Measurements from ENCODE around the gene SLC25A43. TPM values are rescaled to one million over a fixed set of nuclear protein-coding genes. Genes with fewer than 3 reads are reported as not detected.
"Not testable (repeated sequence)": the region's sequence is repeated elsewhere in the genome, so short reads cannot be mapped to it uniquely, and the experiment has no call there.

SLC25A43 gene
- 1.9 TPM for total RNA-seq
- long read RNA-seq, partial matches to known transcripts = 4 of 4 reads
- long read RNA-seq, other reads (novel, unspliced or antisense) = 0 of 4 reads

DNA sequence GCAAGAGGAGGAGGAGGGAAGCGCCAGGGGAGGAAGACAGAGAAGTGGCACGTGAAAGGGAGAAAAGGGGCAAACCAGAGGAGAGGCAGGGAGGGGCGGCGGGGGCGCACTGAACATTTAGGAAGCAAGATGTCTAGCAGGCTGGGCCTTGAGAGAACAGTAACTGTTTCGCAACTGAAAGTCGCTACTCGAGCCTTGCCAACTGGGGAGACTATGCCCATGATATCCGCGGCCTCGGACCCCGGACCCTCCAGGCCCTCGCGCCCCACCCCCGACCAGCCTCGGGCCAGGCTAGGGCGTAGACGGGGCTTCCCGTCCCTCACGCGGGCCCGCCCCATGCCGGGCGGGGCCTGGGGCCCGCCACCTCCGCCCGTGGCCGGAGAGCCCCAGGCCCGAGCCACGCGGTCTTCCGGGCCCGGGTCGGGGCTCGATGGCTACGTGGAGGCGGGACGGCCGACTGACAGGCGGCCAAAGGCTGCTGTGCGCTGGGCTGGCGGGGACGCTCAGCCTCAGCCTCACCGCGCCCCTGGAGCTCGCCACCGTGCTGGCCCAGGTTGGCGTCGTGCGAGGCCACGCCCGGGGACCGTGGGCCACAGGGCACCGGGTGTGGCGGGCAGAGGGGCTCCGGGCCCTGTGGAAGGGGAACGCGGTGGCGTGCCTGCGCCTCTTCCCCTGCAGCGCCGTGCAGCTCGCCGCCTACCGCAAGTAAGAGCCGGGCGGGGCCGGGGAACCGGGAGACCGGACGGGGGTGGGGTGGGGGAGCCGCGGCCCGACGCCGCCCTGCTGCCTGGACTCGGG, at the start of gene SLC25A43:
SLC25A43 (plus strand) TSS at position 363 of the 798 bp plus-strand sequence; CDS start at position 431, 68 bp downstream.
- ATAC-seq (peak; percentile 98), DNase-seq (peak; percentile 62)
- intact Hi-C loops (cut with micrococcal nuclease) = no loop called here

- intact Hi-C loops (cut with micrococcal nuclease) = no loop called here
- DNase-seq = no peak
- no peak for ATAC-seq
Observed at GRCh38 chrX:119359618-119360382, 39.3 kb upstream of the SLC25A43 start.

- DNase-seq; intact Hi-C loops (cut with micrococcal nuclease); ATAC-seq: not testable (repeated sequence)
Observed at GRCh38 chrX:119361451-119361850, 37.7 kb upstream of the SLC25A43 start.

GRCh38 chrX:119362074-119362473, 37.1 kb upstream of the SLC25A43 start:
- ATAC-seq; DNase-seq; intact Hi-C loops (cut with micrococcal nuclease): not testable (repeated sequence)

DNA sequence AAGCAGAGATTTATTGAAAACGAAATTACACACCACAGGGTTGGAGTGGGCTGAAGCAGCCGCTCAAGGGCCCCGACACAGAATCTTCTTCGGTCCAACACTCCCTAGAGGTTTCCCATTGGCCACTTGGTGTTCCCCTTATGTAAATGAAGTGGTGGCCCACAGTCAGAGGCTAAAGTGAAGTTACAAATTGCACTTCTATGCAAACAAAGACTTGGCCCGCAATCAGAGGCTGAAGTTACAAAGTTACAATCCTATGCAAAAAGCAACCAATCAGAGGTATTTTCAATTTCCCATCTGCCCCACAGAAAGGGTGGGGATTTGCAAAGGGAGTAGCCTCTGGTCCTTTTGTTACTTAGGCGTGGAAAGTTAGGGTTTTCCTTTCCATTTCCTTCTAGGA, 35.7 kb upstream of the SLC25A43 start:
- no peak for ATAC-seq
- intact Hi-C loops (cut with micrococcal nuclease) = no loop called here
- no peak for DNase-seq

DNA sequence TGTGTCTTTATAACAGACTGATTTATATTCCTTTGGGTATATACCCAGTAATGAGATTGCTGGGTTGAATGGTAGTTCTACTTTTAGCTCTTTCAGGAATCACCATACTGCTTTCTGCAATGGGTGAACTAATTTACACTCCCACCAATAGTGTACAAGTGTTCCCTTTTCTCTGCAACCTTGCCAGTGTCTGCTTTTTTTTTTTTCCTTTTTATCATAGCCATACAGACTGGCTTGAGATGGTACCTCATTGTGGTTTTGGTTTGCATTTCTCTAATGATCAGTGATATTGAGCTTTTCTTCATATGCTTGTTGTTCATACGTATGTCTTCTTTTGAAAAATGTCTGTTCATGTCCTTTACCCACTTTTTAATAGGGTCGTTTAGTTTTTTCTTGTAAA, 27.3 kb upstream of the SLC25A43 start:
- DNase-seq; intact Hi-C loops (cut with micrococcal nuclease); ATAC-seq: not testable (repeated sequence)

DNA sequence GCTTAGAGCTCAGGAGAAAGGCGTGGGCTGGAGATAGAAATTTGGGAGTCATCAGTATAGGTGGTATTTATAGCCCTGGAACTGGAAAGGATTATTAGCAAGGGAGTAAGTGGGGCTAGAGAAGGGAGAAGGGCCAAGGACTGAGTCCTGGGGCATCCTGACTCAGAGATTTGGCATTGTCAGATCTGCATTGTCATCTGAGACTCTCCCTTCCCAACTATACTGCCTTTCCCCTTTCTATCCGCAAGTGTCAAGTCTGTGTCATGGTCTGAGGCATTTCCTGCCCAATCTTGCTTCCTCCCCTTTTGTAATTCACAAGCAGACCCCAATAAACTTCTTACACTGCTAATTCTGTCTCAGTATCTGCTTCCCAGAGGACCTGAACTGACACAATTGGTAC, 24.4 kb upstream of the SLC25A43 start:
- no peak for ATAC-seq
- DNase-seq = no peak
- intact Hi-C loops (cut with micrococcal nuclease) = no loop called here

GRCh38 chrX:119375561-119375960, 23.6 kb upstream of the SLC25A43 start:
- no peak for ATAC-seq
- no peak for DNase-seq
- intact Hi-C loops (cut with micrococcal nuclease) = no loop called here

GRCh38 chrX:119376312-119376711, 22.8 kb upstream of the SLC25A43 start:
- no peak for ATAC-seq
- DNase-seq = no peak
- intact Hi-C loops (cut with micrococcal nuclease) = no loop called here

- DNase-seq (no peak), ATAC-seq (no peak)
- intact Hi-C loops (cut with micrococcal nuclease) = no loop called here
Observed at GRCh38 chrX:119381349-119381944, 17.7 kb upstream of the SLC25A43 start.

GRCh38 chrX:119382606-119383005, 16.5 kb upstream of the SLC25A43 start:
- DNase-seq = no peak
- no peak for ATAC-seq
- intact Hi-C loops (cut with micrococcal nuclease) = no loop called here

GRCh38 chrX:119386685-119387084, 12.5 kb upstream of the SLC25A43 start:
- DNase-seq; intact Hi-C loops (cut with micrococcal nuclease); ATAC-seq: not testable (repeated sequence)

DNA sequence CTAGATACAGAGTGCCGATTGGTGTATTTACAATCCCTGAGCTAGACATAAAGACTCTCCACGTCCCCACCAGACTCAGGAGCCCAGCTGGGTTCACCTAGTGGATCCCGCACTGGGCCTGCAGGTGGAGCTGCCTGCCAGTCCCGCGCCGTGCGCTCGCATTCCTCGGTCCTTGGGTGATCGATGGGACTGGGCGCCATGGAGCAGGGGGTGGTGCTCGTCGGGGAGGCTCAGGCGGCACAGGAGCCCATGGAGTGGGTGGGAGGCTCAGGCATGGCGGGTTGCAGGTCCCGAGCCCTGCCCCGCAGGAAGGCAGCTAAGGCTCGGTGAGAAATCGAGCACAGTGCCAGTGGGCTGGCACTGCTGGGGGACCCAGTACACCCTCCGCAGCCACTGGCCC, 11.7 kb upstream of the SLC25A43 start:
- ATAC-seq; intact Hi-C loops (cut with micrococcal nuclease); DNase-seq: not testable (repeated sequence)

- DNase-seq = no peak
- no peak for ATAC-seq
- intact Hi-C loops (cut with micrococcal nuclease) = no loop called here
Observed at GRCh38 chrX:119389214-119389613, 9.9 kb upstream of the SLC25A43 start.

DNA sequence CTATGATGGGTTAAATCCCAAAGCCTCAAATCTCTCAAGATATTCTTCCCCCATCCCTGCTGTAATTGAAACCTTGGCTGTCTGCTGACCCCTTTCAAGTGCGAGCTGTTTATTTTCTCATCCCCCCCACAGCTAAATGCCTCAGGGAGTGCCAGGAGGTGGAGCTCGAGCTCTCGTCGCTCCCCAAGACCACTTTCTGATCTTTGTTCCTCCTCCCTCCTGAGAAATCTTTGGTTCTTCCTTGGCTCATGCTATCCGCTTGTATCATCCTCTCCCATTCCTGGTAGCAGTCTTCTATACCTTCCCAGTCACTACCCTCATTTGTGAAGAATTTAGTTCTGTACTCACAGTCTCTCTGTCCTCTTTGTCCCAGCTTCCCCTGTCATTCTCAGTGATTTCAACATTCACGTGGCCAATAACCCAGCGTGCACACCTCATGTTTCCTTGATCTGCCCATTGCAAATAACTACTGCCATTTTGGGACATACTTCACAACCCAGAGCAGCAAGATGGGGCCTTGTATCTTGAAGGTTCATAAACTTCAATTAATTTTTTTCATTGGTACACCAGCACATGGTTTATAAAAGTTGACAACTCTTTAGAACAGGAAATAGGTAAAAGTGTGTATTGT, 9.2 kb upstream of the SLC25A43 start:
- no peak for ATAC-seq
- no peak for DNase-seq
- intact Hi-C loops (cut with micrococcal nuclease) = no loop called here

GRCh38 chrX:119391279-119391678, 7.9 kb upstream of the SLC25A43 start:
- intact Hi-C loops (cut with micrococcal nuclease) = no loop called here
- no peak for ATAC-seq
- no peak for DNase-seq

- ATAC-seq (no peak), DNase-seq (no peak)
- intact Hi-C loops (cut with micrococcal nuclease) = no loop called here
Observed at GRCh38 chrX:119393144-119393543, 6.0 kb upstream of the SLC25A43 start.

- intact Hi-C loops (cut with micrococcal nuclease) = no loop called here
Observed at GRCh38 chrX:119398587-119398973, 556 bp upstream of the SLC25A43 start.

DNA sequence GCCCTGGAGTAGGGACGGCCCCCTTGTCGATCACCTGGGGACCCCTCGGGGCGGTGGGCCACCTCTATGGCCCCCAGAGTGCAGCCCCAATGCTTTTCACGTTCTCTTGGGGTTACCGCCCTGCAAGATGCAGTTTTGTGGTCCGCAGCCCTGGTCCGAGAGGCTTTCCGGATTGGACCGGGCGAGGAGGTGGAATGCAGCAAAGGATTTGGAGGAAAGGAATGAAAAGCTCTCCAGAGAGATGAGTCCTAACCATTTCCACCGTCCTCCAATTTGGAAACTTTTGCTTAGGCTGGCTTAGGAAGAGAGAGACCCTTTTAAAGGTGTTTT, 601 bp downstream of the SLC25A43 start:
- DNase-seq = no peak
- peak; percentile 46 for ATAC-seq
- intact Hi-C loops (cut with micrococcal nuclease) = no loop called here

More at GRCh38 chrX:119398587-119398973, 556 bp upstream of the SLC25A43 start:
- ATAC-seq (peak; percentile 13), DNase-seq (no peak)
